HG03354 (cell line): ENCODE data around the gene LYST.

ENCODE experiments used
- ATAC-seq: cut with Tn5 transposase; IDR thresholded peaks from one replicate; pipeline ENCODE4 v1.9.1; 2021; ENCODE audit warnings: mild to moderate bottlenecking; ENCODE audit not compliant: unreplicated experiment, poor library complexity, severe bottlenecking

Gene LYST

GRCh38 chr1:235887676-235888075 lies 21.0 kb upstream of the LYST start:
- peak; percentile 1 for ATAC-seq

GRCh38 chr1:235885655-235886262 lies 19.1 kb upstream of the LYST start:
- ATAC-seq, result no peak

DNA sequence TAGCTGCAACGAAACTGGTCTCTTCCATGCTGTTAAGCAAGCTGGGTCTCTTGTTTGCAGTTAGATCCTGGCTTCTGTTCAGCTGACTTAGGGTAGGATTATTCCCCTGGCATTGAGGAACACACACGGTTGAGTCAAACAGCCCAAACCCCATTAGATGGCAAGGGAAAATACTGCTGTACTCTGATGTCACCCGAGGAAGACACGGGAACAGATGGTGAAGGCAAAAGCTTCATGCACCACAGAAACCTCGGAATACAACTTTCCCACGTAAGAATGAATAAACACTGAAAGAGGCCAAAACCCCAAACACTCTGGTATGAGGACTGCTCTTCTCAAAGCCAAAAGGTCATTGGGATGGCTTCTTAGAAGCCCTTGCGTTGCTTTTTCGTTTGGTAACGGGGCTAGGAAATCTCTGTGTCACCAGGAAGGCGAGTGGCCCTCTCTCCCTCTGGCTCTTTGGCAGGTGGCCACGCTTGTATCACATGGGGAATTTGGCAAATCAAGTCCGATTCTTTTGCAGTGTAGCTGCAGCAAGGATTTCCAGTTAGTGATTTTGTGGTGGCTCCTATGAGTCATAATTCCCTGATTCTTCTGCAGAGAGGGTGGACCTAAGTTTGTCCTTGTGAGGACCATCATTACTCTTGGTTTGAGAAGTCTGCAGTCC lies 16.7 kb upstream of the LYST start:
- no peak for ATAC-seq

- ATAC-seq, result no peak
Measured at GRCh38 chr1:235882816-235883215, 16.1 kb upstream of the LYST start.

DNA sequence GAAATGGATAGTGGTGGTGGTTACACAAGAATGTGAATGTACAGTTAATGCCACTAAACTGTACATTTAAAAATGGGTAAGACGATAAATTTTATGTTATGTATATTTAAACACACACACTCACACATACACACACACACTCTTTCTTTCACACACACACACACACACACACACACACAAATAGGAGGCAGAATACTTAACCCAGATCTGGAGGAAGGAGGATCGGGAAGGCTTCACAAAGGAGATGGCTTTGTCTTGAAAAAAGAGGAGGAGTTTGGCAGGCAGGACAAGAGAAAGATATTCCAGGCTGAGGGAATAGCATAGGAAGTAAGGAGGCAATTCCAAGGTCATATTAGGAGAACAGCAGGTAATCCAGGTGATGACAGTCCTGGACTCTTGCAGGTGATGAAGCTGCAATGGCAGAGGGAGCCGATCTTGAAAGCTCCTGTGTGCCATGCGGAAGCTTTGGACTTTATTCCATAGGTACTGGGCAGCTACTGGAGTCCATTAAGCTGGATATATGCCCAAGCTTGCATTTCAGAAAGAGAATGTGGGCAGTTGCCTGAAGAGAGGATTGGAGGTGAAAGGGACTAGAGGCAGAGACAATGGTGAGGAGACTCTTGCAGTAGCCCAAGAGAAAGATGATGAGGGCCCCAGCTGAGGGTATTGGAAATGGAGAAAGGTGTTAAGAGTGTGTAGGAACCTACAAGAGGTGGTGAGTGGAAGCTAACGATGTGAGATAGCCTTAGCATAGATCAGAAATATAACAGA lies 15.4 kb upstream of the LYST start:
- ATAC-seq, result no peak

DNA sequence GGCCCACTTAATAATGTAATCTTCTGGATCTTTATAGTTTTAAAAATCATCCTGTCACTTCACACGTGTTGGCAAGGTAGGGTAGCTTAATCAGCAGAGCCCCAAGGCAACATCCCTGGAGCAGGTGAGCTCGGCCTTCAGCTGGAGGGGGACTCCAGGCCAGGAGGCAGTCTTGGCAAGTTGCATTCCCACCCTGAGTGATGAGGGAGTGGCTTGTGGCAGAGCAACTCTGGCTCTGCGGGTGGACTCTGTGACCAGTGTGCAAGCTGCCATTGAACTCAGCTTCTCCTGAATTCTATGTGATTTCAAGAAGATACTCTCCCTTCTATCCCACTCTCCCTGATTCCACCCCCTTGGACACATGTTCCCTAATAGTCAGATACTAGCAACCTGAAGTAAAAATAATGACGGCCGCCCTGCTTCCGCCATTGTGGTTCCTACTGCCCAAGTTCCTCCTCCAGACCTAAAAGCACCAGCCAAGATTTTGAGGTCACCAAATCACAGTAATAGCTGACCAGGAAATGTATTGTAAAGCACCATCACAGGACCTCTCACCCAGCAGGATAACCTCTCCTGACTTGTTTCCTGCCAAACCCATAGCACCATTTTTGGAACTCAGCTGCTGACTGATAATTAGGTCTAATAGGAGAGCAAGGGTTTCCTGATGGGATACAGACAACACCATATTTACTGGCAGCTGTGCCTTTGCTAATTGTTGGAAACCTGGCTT lies 11.5 kb upstream of the LYST start:
- no peak for ATAC-seq

DNA sequence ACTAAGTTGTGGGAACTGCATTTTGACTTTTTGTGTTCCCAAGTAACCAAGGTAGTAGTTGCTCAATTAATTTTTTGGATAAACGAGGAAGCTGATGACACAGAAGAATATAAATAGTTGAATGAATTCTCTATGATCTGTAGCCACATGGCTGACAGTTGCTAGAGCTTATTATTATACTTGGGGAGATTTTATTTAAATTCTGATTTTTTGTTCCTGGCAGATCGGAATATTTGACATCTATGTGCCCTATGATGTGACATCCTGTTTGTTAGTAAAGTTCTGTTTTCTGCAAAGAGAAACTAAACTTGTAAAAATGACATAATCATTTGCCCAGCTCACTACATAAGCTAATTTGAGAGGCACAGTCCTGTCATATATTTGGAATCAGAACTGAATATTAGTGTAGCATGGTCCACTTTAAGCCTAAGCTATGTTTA lies 9.7 kb upstream of the LYST start:
- ATAC-seq, result no peak

DNA sequence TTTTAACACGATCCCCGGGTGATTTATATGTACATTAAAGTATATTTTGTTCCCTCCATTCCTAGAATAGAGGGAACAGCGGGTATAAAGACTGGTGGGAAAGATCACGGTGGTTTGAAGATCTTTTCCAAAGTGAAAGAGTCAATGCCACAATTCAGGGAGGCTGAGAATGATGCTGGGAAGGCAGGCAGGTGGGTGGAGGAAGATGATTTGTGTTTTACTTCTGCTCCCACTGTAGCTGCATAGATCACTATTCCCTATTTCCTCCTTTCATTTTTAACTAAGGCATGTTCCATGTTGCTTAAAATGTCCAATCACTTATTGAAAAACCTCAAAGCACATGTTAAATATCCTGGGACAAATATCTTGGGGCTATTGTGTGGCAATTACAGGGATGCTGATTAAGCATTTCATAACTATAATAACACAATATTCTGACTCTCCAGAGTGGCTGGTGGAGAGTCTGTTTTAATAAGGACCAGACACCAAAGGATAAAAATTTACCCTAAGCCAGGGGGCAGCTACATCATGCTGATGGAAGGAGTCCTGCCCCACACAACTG lies 8.4 kb upstream of the LYST start:
- ATAC-seq, result no peak

GRCh38 chr1:235874261-235874660 lies 7.6 kb upstream of the LYST start:
- no peak for ATAC-seq

DNA sequence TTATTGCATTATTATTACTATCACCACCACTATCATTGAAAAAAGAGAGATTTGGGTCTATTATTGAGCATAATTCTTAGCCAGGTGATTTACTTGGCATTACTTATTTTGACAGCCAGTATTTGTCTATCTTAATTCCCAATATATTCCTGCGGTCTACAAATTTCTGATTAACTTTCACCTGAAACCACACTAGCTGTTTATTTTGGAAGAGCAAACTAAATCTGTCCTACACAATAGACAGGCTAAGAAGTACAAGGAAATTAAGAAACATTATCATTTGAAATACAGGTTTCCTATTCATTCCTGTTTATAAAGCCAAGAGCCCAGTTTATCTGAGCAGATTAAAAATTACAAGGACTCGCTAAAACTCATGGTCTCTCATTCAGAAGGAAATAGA lies 6.9 kb upstream of the LYST start:
- no peak for ATAC-seq

DNA sequence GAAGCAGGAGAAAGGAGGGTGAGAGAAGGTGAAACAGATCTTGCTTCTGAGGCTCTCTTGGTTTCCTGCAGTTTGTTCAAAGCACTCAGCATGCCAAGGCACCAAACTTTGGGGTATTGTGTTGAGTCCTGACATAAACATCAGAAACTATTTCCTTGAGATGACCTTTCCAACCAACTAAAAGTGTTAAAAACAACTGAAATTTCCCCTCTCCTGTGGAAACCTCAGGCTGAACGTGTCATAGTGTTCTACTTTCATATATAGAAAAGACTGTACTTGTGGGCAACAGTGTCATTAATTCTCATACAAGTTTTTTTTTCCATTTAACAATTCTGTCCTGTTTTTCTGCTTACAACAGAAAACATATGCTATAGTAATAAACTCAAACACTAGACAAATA lies 6.3 kb upstream of the LYST start:
- ATAC-seq, result no peak

DNA sequence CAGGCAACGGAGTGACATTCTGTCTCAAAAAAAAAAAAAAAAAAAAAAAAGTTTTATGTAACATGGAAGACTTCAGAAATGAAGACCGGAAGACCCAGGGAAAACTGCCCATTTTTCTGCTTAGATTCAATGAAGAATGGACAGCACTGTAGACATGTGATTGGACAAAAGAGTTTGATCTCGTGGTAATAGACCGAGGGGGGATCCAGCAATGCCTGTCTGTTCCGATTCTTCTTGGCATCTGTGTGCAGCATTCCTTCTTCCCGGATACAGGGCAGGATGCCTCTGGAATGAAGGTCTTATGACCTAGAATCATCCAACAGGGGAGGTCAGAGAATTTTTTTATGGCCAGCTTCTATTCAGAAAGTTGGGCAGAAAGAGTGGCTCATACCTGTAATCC lies 5.6 kb upstream of the LYST start:
- ATAC-seq, result no peak

GRCh38 chr1:235867903-235868469 lies 1.3 kb upstream of the LYST start:
- ATAC-seq, result peak; percentile 41

DNA sequence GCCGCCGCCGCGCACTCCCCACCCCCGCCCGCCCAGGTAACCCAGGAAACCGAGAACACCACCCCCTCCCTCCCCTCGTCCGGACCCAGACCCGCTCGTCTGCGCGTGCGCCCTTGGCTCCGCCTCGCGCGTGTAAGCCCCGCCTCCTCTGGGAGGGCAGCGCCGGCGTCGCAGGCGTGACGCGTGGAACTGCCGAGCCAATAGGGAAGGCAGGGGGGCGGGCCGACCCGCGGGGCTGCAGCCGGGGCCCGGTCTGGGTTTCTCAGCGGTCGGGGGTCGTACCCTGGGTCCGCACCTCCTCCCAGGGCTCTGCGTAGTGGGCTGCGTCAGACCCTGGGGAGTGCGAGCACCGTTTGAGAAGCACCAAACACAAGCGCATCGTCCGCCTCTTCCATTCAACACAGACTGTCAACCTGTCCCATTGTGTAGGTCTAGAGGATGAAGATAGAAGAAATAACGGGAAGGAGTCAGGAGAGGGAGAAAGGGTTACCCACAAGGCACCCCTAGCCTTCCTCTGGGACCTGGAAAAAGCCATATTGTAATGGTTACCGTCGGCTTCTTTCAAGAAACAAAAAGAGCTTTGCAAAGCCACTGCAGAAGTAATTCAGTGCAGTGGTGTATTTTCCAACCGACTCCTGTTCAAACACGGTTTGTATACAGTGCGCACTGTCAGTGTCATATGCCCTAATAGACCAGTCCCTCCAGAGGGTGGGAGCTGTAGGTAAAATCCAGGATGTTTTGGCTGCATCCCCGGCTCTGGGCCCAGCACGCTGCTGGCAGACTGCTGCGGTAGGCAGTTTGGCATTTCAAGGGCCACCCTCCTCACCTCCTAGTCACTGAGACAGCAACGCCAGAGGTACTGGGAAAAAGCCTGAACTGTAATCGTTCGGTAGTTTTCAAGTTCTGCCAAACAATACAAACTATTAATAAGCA lies 473 bp upstream of the LYST start:
- peak; percentile 69 for ATAC-seq

- ATAC-seq, result peak; percentile 2
Measured at GRCh38 chr1:235865565-235866204, 1.0 kb downstream of the LYST start.

GRCh38 chr1:235864931-235865525 lies 1.7 kb downstream of the LYST start:
- ATAC-seq, result no peak

DNA sequence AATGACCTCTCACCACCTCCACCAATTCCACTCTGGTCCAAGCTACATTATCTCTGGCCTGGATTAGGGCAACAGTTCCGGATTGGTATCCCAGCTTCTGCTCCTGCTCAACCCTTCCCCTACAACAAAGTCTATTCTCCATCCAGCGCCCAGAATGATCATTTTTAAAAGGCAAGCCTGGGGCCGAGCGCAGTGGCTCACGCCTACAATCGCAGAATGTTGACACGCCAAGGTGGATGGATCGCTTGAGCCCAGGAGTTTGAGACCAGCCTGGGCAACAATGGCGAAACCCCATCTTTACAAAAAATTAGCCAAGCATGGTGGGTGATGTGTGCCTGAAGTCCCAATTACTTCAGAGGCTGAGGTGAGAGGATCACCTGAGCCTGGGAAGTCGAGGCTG lies 2.2 kb downstream of the LYST start:
- no peak for ATAC-seq

GRCh38 chr1:235863699-235864093 lies 3.0 kb downstream of the LYST start:
- ATAC-seq, result no peak
